22Rv1 (cell line): ENCODE measurements around the gene TET3.

Experiments used
- CTCF ChIP-seq: fragments of 450-650 bp; IDR thresholded peaks from 2 replicates; pipeline ENCODE4 v1.5.1; 2017; ENCODE audit warnings: mild to moderate bottlenecking
- ZFX ChIP-seq: fragments of 450-650 bp; IDR thresholded peaks from 2 replicates; pipeline ENCODE4 v1.6.1; 2017; ENCODE audit warnings: antibody characterized with exemption, borderline replicate concordance

- no peak for TF ChIP-seq CTCF
- TF ChIP-seq ZFX: no peak
Measured at GRCh38 chr2:73939419-73939818, 45.3 kb upstream of the TET3 start.
